IPS DF 4.7 (cell line): ENCODE measurements around the gene CFP.
"Not testable (repeated sequence)": the region's sequence is repeated elsewhere in the genome, so short reads cannot be mapped to it uniquely, and the experiment has no call there.

ENCODE experiments used
- DNase-seq: peaks from one replicate; pipeline ENCODE4 v3.0.0-alpha.2; 2013; ENCODE audit warnings: low spot score; ENCODE audit errors: extremely low read depth

CFP gene

GRCh38 chrX:47607091-47607490, 22.6 kb downstream of the CFP start:
- DNase-seq, result no peak

- DNase-seq, result no peak
Observed at GRCh38 chrX:47605024-47605423, 24.7 kb downstream of the CFP start.

GRCh38 chrX:47603125-47603524, 26.6 kb downstream of the CFP start:
- not testable (repeated sequence) for DNase-seq

GRCh38 chrX:47597222-47597621, 32.5 kb downstream of the CFP start:
- no peak for DNase-seq

GRCh38 chrX:47596256-47596655, 33.5 kb downstream of the CFP start:
- no peak for DNase-seq

- DNase-seq, result no peak
Observed at GRCh38 chrX:47595716-47596251, 33.9 kb downstream of the CFP start.

- DNase-seq, result no peak
Observed at GRCh38 chrX:47593522-47593921, 36.2 kb downstream of the CFP start.

GRCh38 chrX:47590984-47591383, 38.7 kb downstream of the CFP start:
- no peak for DNase-seq

GRCh38 chrX:47587906-47588735, 41.6 kb downstream of the CFP start:
- no peak for DNase-seq

GRCh38 chrX:47587091-47587891, 42.4 kb downstream of the CFP start:
- DNase-seq, result no peak

- no peak for DNase-seq
Observed at GRCh38 chrX:47586043-47586787, 43.5 kb downstream of the CFP start.

- DNase-seq, result no peak
Observed at GRCh38 chrX:47585273-47585672, 44.5 kb downstream of the CFP start.

GRCh38 chrX:47584714-47585113, 45.0 kb downstream of the CFP start:
- no peak for DNase-seq

- DNase-seq, result no peak
Observed at GRCh38 chrX:47583240-47583861, 46.4 kb downstream of the CFP start.

- DNase-seq, result no peak
Observed at GRCh38 chrX:47581731-47582647, 47.7 kb downstream of the CFP start, which contains the start of gene TIMP1. Gene TIMP1 (plus strand): TSS chrX:47582436. CDS start chrX:47583416, 980 bp downstream.

GRCh38 chrX:47579537-47579936, 50.2 kb downstream of the CFP start:
- DNase-seq, result no peak

- DNase-seq, result no peak
Observed at GRCh38 chrX:47578692-47579091, 51.0 kb downstream of the CFP start.

- DNase-seq, result no peak
Observed at GRCh38 chrX:47577901-47578300, 51.8 kb downstream of the CFP start.

- DNase-seq, result no peak
Observed at GRCh38 chrX:47577424-47577823, 52.3 kb downstream of the CFP start.
